Cerebellar cortex (tissue), 1 donor: Measurements from ENCODE around the gene APOD.

Source experiments
- DNase-seq: peaks from one replicate; pipeline ENCODE4 v3.0.0-alpha.2; 2015; ENCODE audit warnings: low spot score

Gene APOD

DNA sequence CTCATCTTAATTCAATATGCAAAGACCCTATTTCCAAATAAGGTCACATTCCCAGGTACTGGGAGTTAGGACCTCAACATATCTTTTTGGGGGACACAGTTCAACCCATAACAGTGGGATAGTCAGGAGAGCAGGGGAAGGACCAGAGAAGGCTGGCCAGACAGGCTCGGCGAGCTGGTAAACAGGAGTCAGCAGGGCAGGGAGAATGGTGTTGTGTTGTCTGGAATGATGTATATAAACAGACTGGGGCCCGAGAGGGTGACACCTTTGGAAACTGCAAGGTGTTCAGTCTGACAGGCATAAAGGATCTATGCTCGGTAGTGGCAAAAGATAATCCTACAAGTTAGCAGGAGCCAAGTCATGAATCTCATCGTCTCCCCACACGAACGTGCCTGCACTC is 30.5 kb downstream of the APOD start:
- DNase-seq: no peak

DNA sequence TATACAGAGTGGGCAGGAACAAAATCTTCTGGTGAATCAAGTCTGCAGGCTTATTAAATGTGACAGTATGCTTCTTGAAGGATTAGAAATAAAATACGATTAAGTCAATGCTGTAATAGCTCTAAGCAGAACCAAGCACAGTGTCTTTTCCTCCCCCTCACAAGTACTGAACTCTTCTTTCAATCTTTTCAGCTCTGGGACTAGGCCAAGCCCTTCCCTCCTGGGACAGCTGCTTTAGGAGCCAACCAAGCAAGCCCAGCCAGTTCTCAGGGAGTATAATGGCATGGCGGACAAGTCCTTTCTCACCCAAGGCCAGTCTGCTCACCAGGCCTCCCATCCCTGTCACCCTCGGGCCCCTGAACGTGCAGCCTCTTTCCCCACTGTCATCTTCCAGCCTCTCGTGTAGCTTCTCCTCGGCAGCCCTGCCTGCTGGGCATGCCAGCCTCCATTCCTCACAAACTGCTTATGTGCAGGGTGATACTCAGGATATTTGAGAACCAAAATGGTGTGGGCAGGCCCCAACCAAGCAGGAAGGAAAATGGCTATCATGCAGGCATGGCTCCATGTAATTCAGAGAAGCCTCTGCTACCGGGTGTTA is 32.3 kb downstream of the APOD start:
- no peak for DNase-seq

DNA sequence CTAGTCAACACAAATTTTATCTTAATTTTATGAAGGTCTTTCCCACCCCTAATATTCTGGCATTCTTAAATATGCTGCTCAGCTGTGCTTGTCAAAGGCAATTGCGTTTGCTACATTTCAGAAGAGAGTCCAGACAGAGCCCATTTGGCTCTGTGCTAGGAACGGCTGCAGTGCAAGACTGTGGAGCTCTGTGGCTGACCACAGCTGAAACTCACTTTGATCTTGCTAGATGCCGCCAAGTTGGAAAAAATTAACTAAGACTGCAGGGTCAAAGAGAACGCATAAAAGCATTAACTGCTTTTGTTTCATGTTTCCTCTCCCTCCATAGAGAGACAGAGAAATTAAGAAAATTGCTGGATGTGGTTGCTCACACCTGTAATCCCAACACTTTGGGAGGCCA is 33.0 kb downstream of the APOD start:
- no peak for DNase-seq

DNA sequence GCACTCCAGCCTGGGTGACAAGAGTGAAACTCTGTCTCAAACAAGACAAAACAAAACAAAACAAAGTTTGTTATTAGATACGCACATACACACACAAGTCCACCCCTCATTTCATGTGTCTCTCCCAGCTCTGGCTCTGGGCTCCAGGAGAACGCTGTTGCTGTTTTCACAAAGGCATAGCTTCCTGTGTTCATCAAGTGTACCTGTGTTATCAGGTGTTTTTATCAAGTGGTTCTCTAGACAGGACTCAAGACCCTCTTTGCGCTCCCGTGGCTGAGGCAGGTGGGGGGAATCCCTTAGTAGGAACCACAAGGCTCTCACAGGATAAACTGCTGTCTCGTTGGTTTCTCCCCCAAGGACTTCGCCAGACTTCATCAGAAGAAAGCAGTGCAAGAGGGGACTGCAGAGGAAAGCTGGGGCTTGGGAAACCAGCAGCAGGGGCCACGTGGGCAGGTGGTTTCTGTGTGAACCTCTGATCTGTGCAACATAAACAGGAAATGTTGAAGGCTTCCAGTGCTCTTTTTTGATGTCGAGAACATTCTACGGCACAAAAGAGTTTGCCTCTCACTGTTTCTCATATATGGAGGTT is 33.7 kb downstream of the APOD start:
- no peak for DNase-seq

DNA sequence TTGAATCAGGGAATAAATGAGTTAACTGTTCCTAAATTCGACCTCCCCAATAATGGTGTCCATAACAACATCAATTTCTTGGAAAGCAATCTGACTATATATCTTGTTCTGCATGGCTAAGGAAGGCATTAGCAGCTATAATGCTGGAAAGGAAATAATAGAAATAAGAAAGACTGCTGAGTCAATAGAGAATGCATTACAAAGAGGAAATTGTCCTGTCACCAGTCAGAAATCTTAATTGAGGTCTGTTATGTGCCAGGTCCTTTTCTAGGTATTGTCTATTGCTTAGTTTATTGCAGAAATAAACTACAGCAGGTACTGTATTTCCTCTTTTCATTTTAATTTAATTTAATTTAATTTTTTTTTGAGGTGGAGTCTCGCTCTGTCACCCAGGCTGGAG is 34.8 kb downstream of the APOD start:
- DNase-seq: no peak

DNA sequence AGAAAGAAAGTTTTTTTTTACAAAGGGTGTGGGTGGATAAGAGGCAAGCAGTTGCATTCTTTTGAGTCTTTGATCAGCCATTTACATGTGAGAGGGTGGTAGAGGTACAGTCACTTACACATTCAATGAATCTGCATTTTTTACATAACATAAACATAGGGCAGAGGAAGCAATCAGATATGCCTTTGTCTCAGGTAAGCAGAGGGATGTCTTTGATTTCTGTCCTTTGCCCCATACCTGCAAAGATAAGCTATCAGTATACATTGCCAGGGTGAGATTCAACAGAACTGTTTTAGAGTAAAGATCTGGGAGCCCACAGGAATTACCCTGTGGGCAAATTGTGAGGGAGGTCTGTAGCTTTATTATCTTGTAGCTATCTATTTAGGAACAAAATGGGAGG is 35.2 kb downstream of the APOD start:
- DNase-seq: no peak

DNA sequence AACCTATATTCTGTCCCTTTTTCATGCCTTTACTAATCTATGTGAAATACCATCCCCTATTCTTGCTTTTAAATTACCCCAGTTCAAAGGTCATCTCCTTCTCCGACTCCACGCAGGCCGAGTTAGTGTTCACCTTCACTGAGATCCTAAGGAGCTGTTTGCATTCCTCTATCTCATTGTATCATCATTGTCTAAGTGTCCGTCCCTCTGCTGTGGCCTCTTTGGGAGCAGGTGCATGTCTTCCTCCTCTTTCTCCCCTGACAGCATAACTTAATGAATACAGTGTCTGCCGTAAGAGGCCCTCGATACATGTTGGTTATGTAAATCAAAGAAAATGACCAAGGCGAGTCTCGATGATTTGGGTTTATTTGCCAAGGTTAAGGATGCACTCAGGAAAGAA is 35.7 kb downstream of the APOD start:
- DNase-seq: no peak

DNA sequence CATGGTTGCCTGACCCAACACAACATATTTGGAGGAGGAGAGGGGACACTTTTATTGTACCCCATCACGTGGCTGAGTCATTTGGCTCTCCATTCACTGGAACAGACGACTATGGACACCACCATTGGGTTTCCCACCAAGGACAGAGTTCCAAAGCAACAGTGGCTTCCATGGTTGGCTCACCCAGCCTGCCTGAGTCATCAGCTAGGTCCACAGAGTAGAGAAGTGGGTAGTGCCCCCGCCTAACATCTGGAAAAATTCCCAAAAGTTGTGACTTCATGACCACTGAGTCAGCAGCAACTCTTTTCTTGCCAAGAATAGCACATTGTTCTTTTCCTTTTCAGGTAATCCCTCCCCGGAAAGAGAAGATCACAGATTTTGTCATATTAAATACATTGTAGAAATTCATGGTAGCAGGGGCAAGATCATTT is 37.6 kb downstream of the APOD start:
- no peak for DNase-seq

DNA sequence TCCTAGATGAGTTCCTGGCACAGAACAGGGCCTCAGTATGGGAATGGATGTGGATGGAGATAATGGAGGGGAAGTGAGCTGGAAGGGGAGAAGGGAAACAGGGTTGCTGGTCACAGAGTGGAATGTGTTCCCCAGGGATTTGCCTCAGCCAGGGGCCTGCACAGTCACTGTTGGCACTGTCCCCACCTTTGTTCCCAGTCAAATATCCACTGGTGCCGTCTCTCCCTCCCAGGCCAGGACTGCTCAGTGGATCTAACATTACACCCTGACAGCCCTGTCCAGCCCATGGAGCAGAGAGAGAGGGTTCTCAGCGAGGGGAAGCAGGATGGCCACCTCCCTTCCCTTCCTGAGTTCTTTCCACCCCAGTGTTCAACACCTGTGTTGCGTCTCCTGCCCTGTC is 39.1 kb downstream of the APOD start:
- no peak for DNase-seq

DNA sequence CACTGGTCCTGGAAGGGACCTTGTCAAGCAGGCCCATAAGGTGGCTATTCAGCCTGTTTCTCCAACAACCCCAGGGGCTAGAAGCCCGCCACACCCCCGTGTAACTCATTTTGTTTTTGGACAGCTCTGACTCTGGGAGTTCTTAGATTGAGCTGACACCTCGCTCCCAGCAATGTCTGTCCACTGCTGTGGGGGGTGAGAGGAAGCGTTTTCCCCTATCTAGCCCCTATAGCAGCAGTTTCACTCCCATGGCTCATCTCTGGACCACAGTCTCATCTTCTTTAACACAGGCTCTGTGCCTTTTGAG is 39.6 kb downstream of the APOD start:
- DNase-seq: no peak

DNA sequence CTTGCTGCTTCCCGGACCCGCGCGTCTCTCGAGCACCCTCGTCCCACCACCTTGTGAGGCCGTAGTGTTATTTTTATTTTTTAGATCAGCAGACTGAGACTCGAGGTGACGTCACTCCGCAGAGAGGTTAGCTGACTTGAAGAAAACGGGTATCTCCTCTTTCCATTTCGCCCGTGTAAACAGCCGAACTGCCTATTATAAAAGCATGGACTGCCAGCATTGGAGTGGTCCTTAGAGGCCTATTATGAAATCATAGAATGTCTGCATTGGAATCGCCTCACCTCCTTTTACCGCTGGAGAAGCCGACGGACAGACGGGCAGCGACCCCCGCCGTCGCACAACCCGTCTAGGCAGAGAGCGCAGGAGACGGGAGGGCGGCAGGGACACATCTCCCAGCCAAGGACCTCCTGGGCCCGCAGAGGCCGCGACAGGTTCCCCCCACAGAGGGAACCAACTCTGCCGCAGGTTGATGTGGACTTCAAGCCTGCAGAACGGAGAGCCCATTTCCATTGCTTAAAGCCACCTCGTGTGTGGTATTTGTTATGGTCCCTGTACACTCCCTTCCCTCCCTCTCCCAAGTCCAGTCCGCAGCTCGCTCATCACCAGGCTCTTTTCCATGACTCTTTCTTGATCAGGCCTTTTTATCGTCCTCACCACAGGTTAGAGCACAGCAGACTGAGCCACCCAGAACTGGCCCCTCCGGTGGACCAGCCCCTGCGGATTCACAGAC is 40.1 kb downstream of the APOD start:
- DNase-seq: peak; percentile 66

DNA sequence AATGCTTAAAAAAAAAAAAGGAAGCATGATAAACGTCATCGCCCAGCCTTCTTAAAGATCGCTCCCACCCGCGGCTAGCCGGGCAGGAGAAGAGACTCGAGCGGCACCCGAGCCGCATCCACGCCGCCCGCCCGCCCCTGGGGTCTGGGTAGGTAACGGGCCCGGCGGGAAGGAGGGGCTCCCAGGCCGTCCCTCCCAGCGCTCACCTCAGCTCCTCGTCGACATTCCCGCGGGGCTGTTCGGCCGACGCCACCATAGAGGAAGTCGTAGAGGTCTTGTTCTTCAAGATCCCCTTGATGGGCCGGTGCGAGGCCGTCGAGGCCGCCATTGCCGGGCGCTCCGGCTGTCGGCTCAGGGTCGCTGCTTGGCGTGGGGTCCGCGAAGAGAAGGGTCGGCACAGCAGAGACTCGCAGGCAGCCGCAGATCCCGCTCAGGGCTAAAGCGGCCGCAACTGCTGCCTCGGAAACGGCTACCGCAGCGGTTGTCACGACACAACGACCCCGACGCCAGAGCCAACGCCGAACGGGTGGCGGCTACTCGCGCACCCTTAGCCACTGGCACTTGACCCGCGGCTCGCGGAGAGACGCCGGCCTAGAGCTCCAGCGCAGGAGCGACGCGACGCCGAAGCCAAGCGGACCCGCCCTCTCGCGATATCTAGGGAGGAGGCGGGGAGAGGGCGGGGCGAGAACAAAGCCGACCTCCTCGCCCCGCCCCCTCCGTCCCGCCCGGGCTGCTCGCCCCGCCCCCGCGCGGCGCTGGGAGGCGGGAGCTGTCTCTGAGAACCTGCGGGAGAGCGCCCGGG is 40.8 kb downstream of the APOD start, which contains the start of gene PPP1R2:
TSS of gene PPP1R2 (minus strand) at position 628 of the 802 bp plus-strand sequence. CDS start at position 328, 300 bp downstream.
- DNase-seq: peak; percentile 94

DNA sequence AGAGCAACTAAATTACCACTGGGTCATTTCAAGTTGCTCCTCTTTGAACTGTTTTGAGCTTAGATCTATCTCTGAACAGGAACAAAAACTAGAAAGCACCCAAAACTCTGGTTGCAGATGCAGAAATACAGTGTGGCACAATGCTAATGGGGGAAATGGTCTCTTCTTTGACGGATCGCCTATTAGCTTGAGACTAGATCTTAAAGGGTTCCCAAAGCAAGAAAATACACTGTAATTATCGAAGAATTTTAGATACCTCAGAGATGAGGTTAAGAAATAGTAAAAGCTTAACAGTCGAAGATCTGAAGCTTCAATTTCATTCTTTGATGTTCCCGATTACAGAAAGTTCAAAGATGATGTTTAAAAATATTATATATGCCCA is 41.4 kb downstream of the APOD start:
- peak; percentile 32 for DNase-seq

DNA sequence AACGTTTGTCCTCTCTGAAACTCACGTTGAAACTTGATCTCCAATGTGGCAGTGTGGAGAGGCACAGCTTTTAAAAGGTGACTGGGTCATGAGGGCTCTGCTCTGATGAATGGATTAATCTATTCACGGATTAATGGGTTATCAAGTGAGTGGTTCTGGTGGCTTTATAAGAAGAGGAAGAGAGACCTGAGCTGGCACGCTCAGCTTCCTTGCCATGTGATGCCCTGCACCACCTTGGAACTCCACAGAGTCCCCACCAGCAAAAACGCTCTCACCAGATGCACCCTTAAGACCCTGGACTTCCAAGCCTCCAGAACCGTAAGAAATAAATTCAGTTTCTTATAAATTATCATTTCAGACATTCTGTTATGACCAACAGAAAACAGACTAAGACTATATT is 43.2 kb downstream of the APOD start:
- DNase-seq: no peak

DNA sequence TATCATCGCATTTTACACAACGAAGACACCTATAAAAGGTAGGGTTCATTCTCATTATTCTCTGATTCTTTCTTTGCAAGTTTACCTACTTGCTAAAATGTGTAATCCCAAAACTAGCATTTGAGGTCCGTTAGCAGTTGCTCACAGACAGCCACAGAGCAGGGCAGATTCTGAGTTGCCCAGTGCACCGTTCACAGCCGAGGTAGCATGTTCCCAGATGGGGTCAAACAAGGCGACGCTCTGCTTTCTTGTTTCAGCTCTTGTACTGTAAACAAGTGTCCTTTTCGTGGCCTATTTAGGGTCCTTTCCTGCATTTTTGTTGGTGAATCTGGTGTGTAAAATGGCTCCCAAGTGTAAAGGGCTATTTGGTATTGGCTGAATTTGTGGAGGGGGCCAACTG is 43.7 kb downstream of the APOD start:
- no peak for DNase-seq

DNA sequence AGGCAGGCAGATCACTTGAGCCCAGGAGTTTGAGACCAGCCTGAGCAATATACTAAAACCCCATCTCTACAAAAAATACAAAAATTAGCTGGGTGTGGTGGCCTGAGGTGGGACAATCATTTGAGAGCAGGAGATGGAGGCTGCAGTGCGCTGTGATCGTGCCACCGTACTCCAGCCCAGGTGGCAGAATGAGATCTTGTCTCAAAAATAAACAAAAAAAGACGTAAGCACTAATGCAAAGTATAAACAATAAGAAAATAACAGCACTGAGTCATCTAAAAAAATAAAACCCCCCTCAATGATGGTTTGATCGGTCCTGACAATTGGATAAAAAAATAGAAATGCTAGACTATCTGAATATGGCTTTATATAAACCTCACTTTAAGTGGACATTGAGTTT is 44.3 kb downstream of the APOD start:
- no peak for DNase-seq

DNA sequence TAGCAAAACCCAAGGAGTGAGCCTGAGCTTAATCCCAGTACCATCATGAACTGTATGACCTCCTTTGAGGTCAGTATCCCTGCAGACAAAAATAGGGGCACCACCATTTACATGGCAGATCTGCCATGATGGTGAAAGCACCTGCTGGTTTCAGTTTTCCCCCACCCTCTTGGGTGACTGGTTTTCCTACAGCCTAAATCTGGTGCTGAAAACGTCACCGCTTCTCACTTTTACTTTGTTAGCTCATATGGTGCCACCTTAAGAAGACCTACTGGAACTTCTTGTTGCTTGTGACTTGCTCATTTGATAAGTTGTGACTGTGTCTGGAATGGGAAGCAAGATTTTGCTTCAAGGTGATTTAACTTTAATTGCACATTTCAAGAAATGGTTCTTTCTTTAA is 45.7 kb downstream of the APOD start:
- no peak for DNase-seq

DNA sequence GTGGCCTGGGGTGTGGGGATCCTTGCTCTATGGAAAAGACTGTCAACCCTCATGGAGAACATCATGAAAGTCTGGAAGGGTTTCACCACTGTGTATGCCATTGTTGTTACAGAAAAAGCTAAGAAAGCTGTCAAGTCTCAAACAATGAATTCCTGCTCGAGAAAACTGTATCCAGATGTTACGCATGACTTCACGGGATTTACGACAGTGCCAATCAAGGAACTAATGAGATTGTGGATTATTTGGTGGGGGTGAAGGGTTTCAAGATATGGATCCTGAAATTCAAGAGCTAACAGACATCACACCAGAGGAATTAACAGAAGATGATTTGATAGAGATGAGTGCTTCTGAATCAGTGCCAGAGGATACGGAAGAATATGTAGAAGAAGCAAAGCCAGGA is 48.4 kb downstream of the APOD start:
- no peak for DNase-seq

DNA sequence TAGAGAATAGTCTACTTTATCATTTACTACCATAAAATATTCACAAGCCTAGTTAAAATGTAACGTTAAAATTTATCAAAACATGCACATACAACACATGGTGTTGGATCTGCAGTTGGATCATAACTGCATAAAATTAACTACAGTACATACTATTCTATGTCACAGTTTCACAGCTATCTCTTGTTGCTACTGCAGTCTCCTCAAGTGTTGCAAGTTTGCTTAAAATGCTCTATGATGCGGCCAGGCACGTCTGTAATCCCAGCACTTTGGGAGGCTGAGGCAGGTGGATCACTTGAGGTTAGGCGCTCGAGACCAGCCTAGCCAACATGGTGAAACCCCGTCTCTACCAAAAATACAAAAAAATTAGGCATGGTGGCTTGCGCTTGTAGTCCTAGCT is 50.9 kb downstream of the APOD start:
- no peak for DNase-seq

DNA sequence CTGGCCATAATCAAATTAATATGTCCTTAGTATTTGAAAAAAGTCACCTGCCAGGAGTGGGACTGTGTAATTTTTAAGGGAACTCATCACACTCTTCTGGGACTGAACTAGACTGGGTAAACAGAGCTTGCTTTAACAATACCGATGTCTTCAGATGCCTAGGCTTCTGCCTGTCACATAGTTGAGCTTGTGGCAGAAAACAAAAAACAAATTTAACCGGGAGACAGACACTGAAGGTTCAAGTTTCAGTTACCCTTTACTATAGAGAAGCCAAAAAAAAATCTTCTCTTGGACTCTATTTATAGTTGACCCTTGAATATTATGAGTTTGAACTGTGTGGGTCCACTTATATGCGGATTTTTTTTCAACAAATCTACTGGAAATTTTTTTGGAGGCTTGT is 51.4 kb downstream of the APOD start:
- DNase-seq: no peak

DNA sequence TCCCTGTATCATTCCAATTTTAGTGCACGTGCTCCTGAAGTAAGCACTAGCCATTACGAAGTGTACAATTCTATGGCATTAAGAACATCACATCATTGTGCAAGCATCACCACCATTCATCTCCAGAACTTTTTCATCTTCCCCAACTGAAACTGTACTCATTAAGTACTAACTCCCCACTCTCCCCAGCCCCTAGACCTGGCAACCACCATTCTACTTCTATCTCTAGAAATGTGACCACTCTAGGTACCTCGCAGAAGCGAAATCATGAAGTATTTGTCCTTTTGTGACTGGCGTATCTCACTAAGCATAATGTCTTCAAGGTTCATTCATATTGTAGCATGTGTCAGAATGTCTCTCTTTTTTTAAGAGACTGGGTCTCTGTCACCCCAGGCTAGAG is 52.1 kb downstream of the APOD start:
- no peak for DNase-seq

DNA sequence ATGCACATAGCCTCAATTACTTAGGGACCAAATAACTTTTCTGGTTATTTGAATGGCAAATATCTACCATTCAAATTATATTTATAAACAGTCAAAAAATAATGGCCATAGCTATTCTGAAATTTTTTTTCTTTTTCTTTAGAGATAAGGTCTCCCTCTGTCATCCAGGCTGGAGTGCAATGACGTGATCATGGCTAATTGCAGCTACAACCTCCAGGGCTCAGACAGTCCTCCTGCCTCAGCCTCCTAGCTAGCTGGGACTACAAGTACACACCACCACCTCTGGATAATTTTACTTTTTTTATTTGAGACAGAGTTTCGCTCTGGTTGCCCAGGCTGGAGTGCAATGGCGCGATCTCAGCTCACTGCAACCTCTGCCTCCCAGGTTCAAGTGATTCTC is 57.2 kb downstream of the APOD start:
- DNase-seq: no peak
